ENCODE measurements around the gene PBX2. TPM values are rescaled to one million over a fixed set of nuclear protein-coding genes. Genes with fewer than 3 reads are reported as not detected.

PBX2 gene
- total and polyA plus RNA-seq, 10 of the 15 experiments (the other 5 are each of a cell fraction or from before 2014, with no cell fraction given), result 0.84 to 66.5 (median 20.6) TPM

DNA sequence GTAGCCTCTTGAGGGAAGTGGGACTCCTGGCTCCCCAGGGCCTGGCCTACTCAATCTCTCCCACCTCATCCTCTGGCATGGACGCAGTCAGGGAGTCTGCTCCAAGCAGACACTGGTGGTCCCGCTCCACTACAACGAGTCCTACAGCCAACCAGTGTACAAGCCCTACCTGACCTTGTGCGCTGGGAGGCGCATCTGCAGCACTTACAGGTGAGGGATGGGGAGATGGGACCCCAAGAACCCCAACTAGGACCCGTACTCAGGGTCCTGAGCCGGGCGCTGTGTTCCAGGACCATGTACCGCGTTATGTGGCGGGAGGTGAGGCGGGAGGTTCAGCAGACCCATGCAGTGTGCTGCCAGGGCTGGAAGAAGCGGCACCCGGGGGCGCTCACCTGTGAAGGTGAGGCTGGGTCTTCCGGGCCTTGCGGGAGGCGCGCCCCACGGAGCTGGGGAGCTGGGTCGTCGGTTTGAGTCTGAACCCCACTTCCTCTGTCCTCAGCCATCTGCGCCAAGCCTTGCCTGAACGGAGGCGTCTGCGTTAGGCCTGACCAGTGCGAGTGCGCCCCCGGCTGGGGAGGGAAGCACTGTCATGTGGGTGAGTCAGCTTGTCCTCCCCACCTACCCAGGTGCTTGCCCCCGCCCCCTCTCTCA is 23.5 kb downstream of the PBX2 start:
- H3K27me3 ChIP-seq (replicated peaks in 1 of 2; ENCODE audit: control insufficient read depth in 2 of 2, insufficient read depth in 2 of 2, low read length in 1 of 2), result no peaks in the 10 kb centered on the region
- no peak overlapping the region for H3K27ac ChIP-seq (ENCODE audit: control insufficient read depth, insufficient read depth)
- H3K79me2 ChIP-seq (ENCODE audit: control insufficient read depth, insufficient read depth, low read length), result no peaks in the 10 kb centered on the region
- FAIRE-seq (no peak), DNase-seq (ENCODE audit: low read depth, low spot score) (no peak), ATAC-seq (no peak)
- BruUV-seq (replicated peaks), result no TSS peak
- H3K4me1 ChIP-seq (ENCODE audit: control insufficient read depth, insufficient read depth, low read length), result no peaks in the 10 kb centered on the region
- H2AFZ ChIP-seq (ENCODE audit: control insufficient read depth, low read depth, low read length), result no peak overlapping the region
- WGBS (ENCODE audit: insufficient coverage, insufficient replicate concordance, low lambda C conversion rate, missing lambda C conversion rate), result 91% methylated on average over 29 of the region's 30 CpGs
- H3K9ac ChIP-seq (ENCODE audit: control insufficient read depth, insufficient read depth, low read length), result no peak overlapping the region
- intact Hi-C loops (cut with micrococcal nuclease; ENCODE audit: unreplicated experiment), result no loop called here
- H3K9me3 ChIP-seq (replicated peaks; ENCODE audit: control insufficient read depth, insufficient read depth, low read length), result no peaks in the 10 kb centered on the region
- SMC1A ChIA-PET (ENCODE audit: uncharacterized antibody, unreplicated experiment), result no interaction called here
- CTCF ChIA-PET, result no interaction called here
- in situ Hi-C loops (cut with MboI), result no loop called here
- H4K20me1 ChIP-seq (ENCODE audit: control insufficient read depth, insufficient read depth), result no peaks in the 10 kb centered on the region; the same call in 1 of the 2 replicates
- peaks cover 0 to 3% of the 10 kb centered on the region in 2 experiments; a peak in 1 of 4 replicates for H3K36me3 ChIP-seq (ENCODE audit: control insufficient read depth in 2 of 2, insufficient read depth in 2 of 2, low read length in 1 of 2)
- RAD21 ChIA-PET (ENCODE audit: unreplicated experiment), result no interaction called here
- H3K4me3 ChIP-seq, result no peak overlapping the region
- H3K4me2 ChIP-seq (ENCODE audit: control insufficient read depth, insufficient read depth), result no peak overlapping the region
- POLR2A ChIA-PET, result no interaction called here
- TF ChIP-seq, protein P1, sequence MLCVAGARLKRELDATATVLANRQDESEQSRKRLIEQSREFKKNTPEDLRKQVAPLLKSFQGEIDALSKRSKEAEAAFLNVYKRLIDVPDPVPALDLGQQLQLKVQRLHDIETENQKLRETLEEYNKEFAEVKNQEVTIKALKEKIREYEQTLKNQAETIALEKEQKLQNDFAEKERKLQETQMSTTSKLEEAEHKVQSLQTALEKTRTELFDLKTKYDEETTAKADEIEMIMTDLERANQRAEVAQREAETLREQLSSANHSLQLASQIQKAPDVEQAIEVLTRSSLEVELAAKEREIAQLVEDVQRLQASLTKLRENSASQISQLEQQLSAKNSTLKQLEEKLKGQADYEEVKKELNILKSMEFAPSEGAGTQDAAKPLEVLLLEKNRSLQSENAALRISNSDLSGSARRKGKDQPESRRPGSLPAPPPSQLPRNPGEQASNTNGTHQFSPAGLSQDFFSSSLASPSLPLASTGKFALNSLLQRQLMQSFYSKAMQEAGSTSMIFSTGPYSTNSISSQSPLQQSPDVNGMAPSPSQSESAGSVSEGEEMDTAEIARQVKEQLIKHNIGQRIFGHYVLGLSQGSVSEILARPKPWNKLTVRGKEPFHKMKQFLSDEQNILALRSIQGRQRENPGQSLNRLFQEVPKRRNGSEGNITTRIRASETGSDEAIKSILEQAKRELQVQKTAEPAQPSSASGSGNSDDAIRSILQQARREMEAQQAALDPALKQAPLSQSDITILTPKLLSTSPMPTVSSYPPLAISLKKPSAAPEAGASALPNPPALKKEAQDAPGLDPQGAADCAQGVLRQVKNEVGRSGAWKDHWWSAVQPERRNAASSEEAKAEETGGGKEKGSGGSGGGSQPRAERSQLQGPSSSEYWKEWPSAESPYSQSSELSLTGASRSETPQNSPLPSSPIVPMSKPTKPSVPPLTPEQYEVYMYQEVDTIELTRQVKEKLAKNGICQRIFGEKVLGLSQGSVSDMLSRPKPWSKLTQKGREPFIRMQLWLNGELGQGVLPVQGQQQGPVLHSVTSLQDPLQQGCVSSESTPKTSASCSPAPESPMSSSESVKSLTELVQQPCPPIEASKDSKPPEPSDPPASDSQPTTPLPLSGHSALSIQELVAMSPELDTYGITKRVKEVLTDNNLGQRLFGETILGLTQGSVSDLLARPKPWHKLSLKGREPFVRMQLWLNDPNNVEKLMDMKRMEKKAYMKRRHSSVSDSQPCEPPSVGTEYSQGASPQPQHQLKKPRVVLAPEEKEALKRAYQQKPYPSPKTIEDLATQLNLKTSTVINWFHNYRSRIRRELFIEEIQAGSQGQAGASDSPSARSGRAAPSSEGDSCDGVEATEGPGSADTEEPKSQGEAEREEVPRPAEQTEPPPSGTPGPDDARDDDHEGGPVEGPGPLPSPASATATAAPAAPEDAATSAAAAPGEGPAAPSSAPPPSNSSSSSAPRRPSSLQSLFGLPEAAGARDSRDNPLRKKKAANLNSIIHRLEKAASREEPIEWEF (IDR thresholded peaks at IDR 0.05; ENCODE audit: insufficient replicate concordance, low read depth, low read length), result no peak
- TF ChIP-seq MYC (IDR thresholded peaks at IDR 0.05; ENCODE audit: insufficient read depth, insufficient read length, insufficient replicate concordance, low read length, severe bottlenecking), result no peak
- TF ChIP-seq ZNF274 (IDR thresholded peaks at IDR 0.05; ENCODE audit: insufficient read depth, insufficient read length), result no peak
- TF ChIP-seq SMARCA5 (IDR thresholded peaks at IDR 0.05), result no peak
- no peak for TF ChIP-seq NFXL1 (IDR thresholded peaks at IDR 0.05; ENCODE audit: borderline replicate concordance)
- no peak for TF ChIP-seq PRDM15 (CRISPR knock-in tag; IDR thresholded peaks at IDR 0.05)
- TF ChIP-seq, protein P2, sequence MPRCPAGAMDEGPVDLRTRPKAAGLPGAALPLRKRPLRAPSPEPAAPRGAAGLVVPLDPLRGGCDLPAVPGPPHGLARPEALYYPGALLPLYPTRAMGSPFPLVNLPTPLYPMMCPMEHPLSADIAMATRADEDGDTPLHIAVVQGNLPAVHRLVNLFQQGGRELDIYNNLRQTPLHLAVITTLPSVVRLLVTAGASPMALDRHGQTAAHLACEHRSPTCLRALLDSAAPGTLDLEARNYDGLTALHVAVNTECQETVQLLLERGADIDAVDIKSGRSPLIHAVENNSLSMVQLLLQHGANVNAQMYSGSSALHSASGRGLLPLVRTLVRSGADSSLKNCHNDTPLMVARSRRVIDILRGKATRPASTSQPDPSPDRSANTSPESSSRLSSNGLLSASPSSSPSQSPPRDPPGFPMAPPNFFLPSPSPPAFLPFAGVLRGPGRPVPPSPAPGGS (IDR thresholded peaks at IDR 0.05; ENCODE audit: borderline replicate concordance, insufficient read depth, low read depth, low read length, poor library complexity, severe bottlenecking), result no peak
- no peak for TF ChIP-seq CEBPZ (IDR thresholded peaks at IDR 0.05; ENCODE audit: low read depth, low read length)
